IPS DF 19.7 (cell line): ENCODE data around the gene PTHLH.

Experiments used
- DNase-seq: peaks from one replicate; pipeline ENCODE4 v3.0.0-alpha.2; 2013; ENCODE audit warnings: low read depth, low spot score

Gene PTHLH

DNA sequence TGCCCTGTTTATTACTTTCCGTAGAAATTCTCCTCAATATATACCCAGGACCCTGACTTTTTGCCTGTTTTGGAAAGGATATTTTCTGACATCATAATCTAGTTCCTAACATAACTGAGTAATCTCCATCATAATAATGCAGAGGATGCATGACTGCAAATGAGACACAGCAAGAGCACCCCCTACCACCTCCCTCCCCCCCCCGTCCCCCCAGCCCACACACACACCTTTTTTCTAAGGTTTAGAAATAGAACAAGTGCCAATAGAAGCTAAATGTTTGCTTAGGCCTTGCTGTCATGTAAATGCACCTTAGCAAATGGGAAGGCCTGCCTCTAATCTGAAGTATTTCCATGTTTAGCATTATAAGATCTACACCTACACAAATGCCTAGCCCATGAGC is at the start of gene PTHLH:
Gene PTHLH, minus strand, starts transcription at position 13 of the 400 bp plus-strand sequence. CDS start 3,239 bp downstream, outside the sequence.
- no peak for DNase-seq

DNA sequence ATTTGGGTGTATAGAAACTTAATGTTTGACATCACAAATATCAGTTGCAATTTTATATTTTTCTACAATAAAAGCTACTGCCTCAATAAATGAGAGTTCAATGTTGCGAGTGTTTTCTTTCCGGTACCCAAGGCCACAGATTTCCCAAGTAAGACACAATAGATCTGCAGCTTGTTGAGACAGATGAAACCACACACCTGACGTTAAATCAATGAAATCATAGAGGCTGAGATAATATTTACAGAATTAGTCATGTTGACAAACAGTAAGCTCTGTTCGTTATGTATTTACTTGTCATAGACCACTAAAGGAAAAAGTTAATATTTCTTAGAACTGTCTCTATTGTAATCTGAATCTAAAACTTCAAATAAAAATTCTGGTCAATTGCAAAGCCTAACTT is 49.2 kb upstream of the PTHLH start:
- no peak for DNase-seq

- DNase-seq = no peak
Measured at GRCh38 chr12:28017873-28018255, 45.3 kb upstream of the PTHLH start.

DNA sequence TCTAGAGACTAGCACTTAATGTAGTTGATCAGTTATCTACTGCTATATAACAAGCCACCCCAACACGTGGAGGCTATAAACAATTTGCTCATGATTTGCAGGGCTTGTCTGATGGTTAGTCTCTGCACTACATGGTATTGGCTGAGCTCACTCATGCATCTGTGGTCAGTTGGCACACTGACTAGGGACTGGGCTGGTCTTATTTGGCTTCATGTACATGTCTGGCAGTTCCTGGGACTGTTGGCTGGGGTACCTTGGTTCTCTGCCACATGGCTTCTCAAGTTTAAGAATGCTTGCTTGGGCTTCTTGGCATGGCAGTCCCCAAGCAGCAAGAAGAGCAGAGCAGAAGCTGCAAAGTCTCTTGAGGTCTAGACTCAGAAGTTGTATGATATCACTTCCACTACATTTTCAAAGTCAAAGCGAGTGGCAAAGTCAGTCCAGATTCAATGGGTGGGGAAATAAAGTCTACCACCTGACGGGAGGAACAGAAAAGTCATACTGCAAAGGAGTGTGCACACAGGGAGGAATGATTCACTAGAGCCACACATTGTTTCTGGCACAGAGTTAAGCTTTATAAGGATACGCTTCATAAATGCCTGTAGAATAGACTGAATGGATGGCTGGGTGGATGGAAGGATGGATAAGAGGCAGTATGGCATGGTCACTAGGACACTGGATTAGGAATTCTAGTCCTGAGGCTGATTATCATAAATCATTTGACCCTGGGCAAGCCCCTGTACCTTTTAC is 44.8 kb upstream of the PTHLH start:
- no peak for DNase-seq

GRCh38 chr12:28015165-28015564 is 42.6 kb upstream of the PTHLH start:
- DNase-seq = no peak

- DNase-seq = no peak
Measured at GRCh38 chr12:28014196-28014595, 41.7 kb upstream of the PTHLH start.

- DNase-seq = no peak
Measured at GRCh38 chr12:28012333-28012918, 39.9 kb upstream of the PTHLH start.

DNA sequence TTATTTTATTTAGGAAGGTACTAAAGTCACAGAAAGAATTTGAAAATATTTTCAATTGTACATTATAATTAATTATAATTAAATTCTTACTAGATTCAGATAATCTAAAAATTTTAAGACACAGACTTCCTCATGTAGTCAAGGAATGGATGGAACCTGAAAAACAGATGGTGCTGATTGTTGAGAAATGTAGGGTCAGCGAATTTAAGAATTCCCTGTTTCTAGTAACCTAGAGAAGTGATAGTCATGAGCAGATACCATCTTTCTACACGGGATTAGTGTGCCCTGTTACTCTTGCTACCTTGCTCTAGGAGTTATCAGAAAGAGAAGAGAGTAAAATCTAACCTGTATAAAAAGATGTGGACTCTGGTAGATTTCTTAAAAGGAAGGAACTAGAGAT is 37.5 kb upstream of the PTHLH start:
- DNase-seq = no peak

- DNase-seq = no peak
Measured at GRCh38 chr12:27999970-28000369, 27.4 kb upstream of the PTHLH start.

DNA sequence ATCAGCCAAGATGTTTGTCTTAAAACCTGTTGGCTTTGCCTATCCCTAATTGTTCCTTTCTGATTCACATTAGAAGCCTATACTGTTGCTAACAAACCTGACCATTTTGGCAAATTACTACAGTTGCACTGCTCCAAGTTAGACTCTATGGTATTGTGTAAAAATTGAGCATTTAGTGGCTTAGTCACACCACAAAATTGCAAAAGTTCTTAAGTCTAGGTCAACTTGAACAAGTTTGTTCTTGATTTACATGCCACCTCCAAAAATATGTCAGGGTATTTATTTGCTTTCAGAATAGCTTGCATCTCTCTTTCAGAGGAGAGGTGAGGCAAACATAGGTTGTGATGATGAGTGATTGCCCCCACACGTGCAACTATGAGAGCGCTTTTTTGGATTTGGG is 27.0 kb upstream of the PTHLH start:
- no peak for DNase-seq

- DNase-seq = no peak
Measured at GRCh38 chr12:27998658-27999057, 26.1 kb upstream of the PTHLH start.

DNA sequence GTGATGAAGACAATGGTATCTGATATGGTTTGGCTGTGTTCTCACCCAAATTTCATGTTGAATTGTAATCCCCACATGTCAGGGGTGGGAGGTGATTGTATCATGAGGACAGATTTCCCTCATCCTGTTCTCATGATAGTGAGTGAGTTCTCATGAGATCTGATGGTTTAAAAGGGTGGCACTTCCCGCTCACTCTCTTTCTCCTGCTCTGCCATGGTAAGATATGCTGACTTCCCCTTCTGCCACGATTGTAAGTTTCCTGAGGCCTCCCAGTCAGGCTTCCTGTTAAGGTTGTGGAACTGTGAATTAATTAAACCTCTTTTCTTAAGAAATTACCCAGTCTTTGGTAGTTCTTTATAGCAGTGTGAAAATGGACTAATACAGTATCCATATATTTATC is 25.6 kb upstream of the PTHLH start:
- no peak for DNase-seq

DNA sequence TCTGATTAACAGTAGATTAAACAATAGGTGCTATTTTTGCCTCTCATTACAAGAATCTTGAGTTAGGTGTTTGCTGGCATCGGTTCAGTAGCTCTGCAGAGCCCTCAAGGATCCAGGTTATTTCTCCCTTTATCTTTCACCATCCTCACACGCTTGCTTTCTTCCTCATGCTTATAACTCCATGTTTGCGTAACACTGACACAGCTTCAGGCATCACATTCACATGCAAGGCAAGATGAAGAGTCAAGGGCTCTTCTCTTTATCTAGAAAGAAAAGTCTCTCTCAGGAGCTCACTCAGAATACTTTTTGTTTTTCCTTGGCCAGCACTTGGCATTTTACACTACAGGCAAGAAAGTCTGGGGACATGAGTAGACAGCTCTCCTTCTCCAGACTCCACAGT is 24.2 kb upstream of the PTHLH start:
- no peak for DNase-seq

DNA sequence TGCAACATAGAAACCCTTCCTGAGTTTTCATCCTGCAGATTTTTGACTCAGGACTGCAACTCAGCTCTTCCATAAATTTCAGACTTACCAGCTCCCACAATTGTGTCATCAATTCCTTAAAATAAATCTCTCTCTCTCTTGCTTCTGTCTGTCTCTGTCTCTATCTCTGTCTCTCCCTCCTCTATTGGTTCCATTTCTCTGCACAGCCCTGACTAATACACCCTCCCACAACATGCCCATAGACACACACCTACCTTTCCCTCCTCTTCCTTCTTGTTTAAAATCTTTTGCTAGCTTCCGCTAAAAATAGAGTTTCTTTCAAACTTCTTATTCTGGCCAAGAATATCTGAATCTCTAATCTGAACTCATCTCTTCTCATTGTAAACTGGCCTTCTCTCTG is 22.9 kb upstream of the PTHLH start:
- no peak for DNase-seq

DNA sequence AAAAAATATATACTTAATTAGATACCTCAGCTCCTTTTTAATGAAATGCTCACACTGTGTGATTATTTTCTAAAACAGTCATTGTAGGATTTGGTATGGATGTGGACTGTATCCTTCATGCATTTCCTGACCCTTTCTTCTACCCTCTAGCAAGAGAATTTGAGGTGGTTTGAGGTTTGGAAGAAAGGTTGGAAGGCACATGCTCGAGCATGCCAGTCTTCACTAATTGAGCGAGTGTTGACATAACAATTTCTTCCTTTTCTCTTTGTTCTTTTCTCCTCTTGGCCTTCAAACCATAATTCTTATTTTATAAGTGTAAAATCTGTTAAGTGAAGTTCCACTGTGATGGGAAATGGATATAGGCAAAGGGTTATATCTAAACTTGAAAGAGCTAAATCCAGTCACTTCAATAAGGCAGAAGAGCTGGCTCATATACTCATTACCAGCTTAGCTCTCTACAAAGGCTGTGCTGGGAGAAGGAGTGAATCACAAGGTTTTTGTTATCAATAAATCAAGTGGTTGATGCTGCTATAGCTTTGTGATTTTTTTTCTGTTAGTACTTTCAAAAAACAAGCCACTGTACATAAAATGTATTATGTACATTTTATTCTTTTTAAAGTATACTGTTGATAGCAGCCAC is 16.2 kb upstream of the PTHLH start:
- DNase-seq = no peak

DNA sequence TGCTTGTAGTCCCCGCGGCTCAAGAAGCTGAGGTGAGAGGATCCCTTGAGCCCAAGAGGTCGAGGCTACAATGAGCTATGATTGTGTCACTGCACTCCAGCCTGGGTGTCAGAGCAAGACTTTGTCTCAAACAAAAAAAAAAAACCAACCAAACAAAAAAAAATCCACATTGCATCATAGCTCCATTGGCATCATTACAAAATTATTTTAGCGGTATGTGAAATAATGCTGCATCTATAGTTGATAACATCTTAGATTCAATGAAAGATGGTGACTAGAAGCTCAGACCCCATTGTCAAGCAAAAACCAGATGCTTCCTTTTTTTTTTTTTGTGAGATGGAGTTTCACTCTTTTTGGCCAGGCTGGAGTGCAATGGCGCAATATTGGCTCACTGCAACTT is 14.8 kb upstream of the PTHLH start:
- DNase-seq = no peak

GRCh38 chr12:27984275-27984674 is 11.7 kb upstream of the PTHLH start:
- no peak for DNase-seq

DNA sequence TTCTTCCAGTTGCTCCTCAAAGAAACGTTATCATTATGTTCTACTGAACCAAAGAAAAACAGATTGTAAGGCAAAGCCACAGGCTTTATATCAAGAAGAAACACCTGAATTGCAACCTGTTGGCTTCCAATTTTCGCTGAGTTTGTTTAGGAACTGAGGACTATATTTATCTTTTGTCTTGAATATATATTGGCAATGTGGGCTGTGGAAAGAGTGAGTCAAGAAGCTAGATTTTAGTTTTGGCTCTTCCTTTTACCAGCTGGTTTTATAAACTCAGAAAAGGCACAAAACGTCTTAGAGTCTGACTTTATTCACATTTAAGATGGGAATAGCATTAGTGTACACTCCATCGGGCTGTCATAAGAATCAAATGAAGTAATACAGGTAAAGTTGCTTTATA is 10.4 kb upstream of the PTHLH start:
- no peak for DNase-seq

DNA sequence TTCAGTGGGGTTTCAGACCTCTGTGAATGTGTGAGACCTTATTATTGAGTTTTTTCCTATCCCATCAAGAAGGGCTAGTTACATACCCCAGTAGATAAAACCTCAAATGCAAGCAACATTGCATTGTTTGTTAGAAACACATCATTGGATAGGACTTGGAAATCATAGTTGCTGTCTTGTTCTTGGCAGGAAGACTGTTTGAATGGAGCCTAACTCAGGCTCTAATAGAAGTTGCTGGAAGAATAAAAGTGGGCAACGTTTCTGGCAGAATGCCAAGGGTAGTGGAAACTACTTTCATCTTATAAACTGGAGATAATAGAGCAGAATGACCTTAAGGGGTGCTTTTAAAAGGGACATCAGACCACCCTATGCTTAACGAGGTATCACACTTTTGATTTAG is 9.9 kb upstream of the PTHLH start:
- DNase-seq = no peak

DNA sequence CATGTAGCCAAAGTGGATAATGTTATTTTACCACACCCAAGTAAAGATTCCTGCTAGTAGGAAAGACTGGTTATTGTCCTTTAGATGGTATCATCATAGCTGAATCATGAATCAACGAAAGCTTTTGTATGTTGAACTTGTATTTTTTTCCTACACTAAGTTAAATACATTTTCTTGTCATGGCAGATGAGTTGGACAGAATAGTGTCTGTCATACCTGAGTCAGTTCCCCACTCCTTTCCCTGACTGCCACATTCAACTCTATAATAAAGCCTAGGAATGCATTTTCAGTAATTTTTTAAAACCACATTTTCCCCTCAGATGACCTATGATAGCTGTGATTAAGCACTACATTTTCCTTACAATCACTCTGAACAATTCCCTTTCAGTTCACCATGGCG is 9.3 kb upstream of the PTHLH start:
- DNase-seq = no peak

- no peak for DNase-seq
Measured at GRCh38 chr12:27979145-27979544, 6.6 kb upstream of the PTHLH start.

DNA sequence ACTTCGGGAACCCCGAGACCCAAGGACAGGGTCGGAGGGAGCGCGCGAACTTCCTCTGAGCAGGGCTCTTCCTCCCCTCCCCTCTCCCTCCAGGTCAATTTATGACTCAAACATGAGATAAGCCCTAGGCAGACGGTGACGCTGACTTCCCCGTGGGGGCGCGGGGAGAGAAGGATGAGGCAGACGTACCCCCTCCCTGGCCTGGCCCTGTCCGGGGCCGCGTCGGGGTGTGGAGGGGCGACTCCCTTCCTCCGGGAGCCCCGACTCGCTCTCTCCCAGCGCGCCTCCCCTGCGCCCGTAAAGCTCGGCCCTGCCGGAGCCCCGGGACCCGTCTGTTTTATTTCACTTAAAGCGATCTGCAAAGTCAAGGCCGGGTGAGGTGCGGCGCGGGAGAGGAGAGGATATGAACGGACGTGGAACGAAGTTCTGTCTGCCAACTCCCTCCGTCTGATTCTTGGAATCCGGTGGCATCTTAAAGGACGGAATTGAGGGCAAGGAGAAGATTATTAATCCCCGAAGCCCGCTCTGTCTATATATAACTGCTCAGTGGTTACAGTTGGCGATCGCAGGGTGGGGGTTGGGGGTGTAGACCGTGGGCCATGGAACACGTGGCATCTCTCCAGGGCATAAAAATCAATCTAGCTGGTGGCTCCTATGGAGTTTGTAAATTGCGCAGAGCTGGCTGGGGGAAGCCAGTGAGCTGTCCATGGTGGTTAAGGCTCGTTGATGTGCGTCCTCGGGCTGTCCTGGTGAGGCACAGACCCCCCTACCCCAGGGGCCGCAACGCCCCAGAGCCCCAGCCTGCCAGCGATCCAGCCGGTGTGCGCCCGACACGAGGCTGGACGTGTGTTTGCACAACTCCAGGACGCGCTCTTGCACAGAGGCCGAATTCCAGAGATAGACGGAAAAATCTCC is 2.9 kb upstream of the PTHLH start:
- no peak for DNase-seq
